OCI-LY7 (cell line): ENCODE data around the gene PAEP. TPM values are rescaled to one million over a fixed set of nuclear protein-coding genes. Genes with fewer than 3 reads are reported as not detected.

ENCODE experiments used
- BruUV-seq: library from RNA; stranded (reverse); fragments of 400-500 nt; replicated peaks from 2 replicates; lab custom pipeline; 2021; lab: Mats Ljungman, UMichigan
- CTCF ChIA-PET: fragments of 300-600 bp; sonication (Branson Sonifier 250); formaldehyde crosslinking; loops from one replicate; lab custom pipeline; 2022; ENCODE audit warnings: antibody characterized with exemption; ENCODE audit not compliant: unreplicated experiment; lab: Charles Lee
- POLR2A ChIA-PET: fragments of 300-600 bp; sonication (Branson Sonifier 250); formaldehyde crosslinking; loops from one replicate; lab custom pipeline; 2022; ENCODE audit warnings: antibody characterized with exemption; lab: Charles Lee
- DNase-seq: peaks from one replicate; pipeline ENCODE4 v3.0.0-alpha.2; 2015; ENCODE audit warnings: low spot score
- H2AFZ ChIP-seq: fragments of 200-600 bp; sonication (generic), shearing (Covaris generic); 2 replicates; pipeline ENCODE4 v1.6.1; 2014; ENCODE audit warnings: mild to moderate bottlenecking, antibody characterized with exemption, low read length, moderate library complexity
- H3K27ac ChIP-seq: fragments of 200-600 bp; sonication (generic); 2 replicates; pipeline ENCODE4 v1.5.1; 2014; ENCODE audit warnings: mixed run types, low read depth, mild to moderate bottlenecking, moderate library complexity, low read length, inconsistent platforms; ENCODE audit not compliant: poor library complexity, severe bottlenecking
- H3K36me3 ChIP-seq: fragments of 200-600 bp; sonication (generic); 2 replicates; pipeline ENCODE4 v1.6.1; 2014; ENCODE audit warnings: mild to moderate bottlenecking, antibody characterized with exemption, low read length, moderate library complexity, mixed read lengths; ENCODE audit not compliant: insufficient read depth
- H3K4me1 ChIP-seq: fragments of 200-600 bp; sonication (generic); 2 replicates; pipeline ENCODE4 v1.5.1; 2014; ENCODE audit warnings: mild to moderate bottlenecking, low read length; ENCODE audit not compliant: insufficient read depth, poor library complexity, severe bottlenecking
- H3K4me2 ChIP-seq: fragments of 200-600 bp; sonication (generic); 2 replicates; pipeline ENCODE4 v1.6.1; 2014; ENCODE audit warnings: mild to moderate bottlenecking, low read length
- H3K4me3 ChIP-seq: fragments of 200-600 bp; sonication (generic); 2 replicates; pipeline ENCODE4 v1.5.1; 2014; ENCODE audit warnings: mild to moderate bottlenecking, low read depth, low read length; ENCODE audit not compliant: poor library complexity, severe bottlenecking
- H3K79me2 ChIP-seq: fragments of 200-600 bp; sonication (generic); 2 replicates; pipeline ENCODE4 v1.6.1; 2016; ENCODE audit warnings: low read depth, mild to moderate bottlenecking, low read length, moderate library complexity, mixed read lengths; ENCODE audit not compliant: insufficient read depth
- H3K9me2 ChIP-seq: fragments of 200-600 bp; sonication (generic); 2 replicates; pipeline ENCODE4 v1.6.1; 2016; ENCODE audit warnings: mild to moderate bottlenecking, low read length, mixed read lengths; ENCODE audit not compliant: insufficient read depth
- H3K9me3 ChIP-seq: fragments of 200-600 bp; sonication (generic); 2 replicates; pipeline ENCODE4 v1.6.1; 2014; ENCODE audit warnings: mild to moderate bottlenecking, mixed run types, low read length, mixed read lengths
- H4K20me1 ChIP-seq: fragments of 200-600 bp; sonication (generic); 2 replicates; pipeline ENCODE4 v1.6.1; 2014; ENCODE audit warnings: mild to moderate bottlenecking, antibody characterized with exemption, low read length, moderate library complexity, mixed read lengths; ENCODE audit not compliant: insufficient read depth
- CTCF ChIP-seq: fragments of 200-600 bp; sonication (generic); conservative IDR thresholded peaks from 2 replicates; pipeline ENCODE4 v1.5.1; 2014; ENCODE audit warnings: mild to moderate bottlenecking, antibody characterized with exemption, low read length, moderate library complexity, mixed read lengths
- EZH2phosphoT487 ChIP-seq: fragments of 200-600 bp; sonication (generic); IDR thresholded peaks from 2 replicates; pipeline ENCODE4 v1.6.1; 2018; ENCODE audit warnings: low read depth, borderline replicate concordance, mild to moderate bottlenecking, mixed run types, antibody characterized with exemption, low read length, moderate library complexity, mixed read lengths
- intact Hi-C: fragments of 100-400 bp; cut with micrococcal nuclease; formaldehyde crosslinking; loops from one replicate; pipeline ENCODE4 v1.10.0; 2022; ENCODE audit not compliant: unreplicated experiment
- total RNA-seq, 2 experiments: library from RNA; depleted of rRNA in 1 of 2; stranded (reverse); fragments of >200 nt in 1 of 2; shearing (Covaris generic) in 1 of 2; gene quantifications; 2 replicates each; pipeline ENCODE4 v1.2.3, GENCODE V29; 2014 to 2022

The PAEP gene
- total RNA-seq, 2 experiments from 2014 or later = not detected

- Histone ChIP-seq H4K20me1 (no peaks in the 10 kb centered on the region), H3K27ac (no peak overlapping the region), H3K79me2 (no peaks in the 10 kb centered on the region), H3K36me3 (no peaks in the 10 kb centered on the region), H3K9me2 (no peaks in the 10 kb centered on the region), H3K4me3 (no peak overlapping the region), H2AFZ (no peak overlapping the region), H3K9me3 (no peaks in the 10 kb centered on the region), H3K4me2 (no peak overlapping the region), H3K4me1 (no peaks in the 10 kb centered on the region)
- ChIA-PET CTCF (no interaction called here), POLR2A (no interaction called here)
- DNase-seq = no peak
- BruUV-seq = no TSS peak
- intact Hi-C loops = no loop called here
- TF ChIP-seq EZH2phosphoT487 (no peak), CTCF (no peak)
These were observed 23.4 kb downstream of the PAEP start for GRCh38 chr9:135584934-135585333.

- no peak for TF ChIP-seq EZH2phosphoT487
- no peak for TF ChIP-seq CTCF
- BruUV-seq = no TSS peak
- no peaks in the 10 kb centered on the region for H3K9me2 ChIP-seq
- ChIA-PET POLR2A (no interaction called here), CTCF (no interaction called here)
- no peak for DNase-seq
- H3K27ac ChIP-seq = no peak overlapping the region
- H3K4me3 ChIP-seq = no peak overlapping the region
- H3K9me3 ChIP-seq = no peaks in the 10 kb centered on the region
- intact Hi-C loops = no loop called here
- no peak overlapping the region for H3K4me2 ChIP-seq
- H3K36me3 ChIP-seq = no peaks in the 10 kb centered on the region
- H3K4me1 ChIP-seq = no peaks in the 10 kb centered on the region
- no peak overlapping the region for H2AFZ ChIP-seq
- no peaks in the 10 kb centered on the region for H4K20me1 ChIP-seq
- H3K79me2 ChIP-seq = no peaks in the 10 kb centered on the region
These were observed 25.1 kb downstream of the PAEP start for GRCh38 chr9:135586601-135587109.

- intact Hi-C loops = no loop called here
- BruUV-seq = no TSS peak
- no peaks in the 10 kb centered on the region for H3K36me3 ChIP-seq
- H4K20me1 ChIP-seq = no peaks in the 10 kb centered on the region
- ChIA-PET POLR2A (no interaction called here), CTCF (no interaction called here)
- no peaks in the 10 kb centered on the region for H3K9me3 ChIP-seq
- H3K27ac ChIP-seq = no peak overlapping the region
- H3K4me2 ChIP-seq = no peak overlapping the region
- H3K4me3 ChIP-seq = no peak overlapping the region
- H3K79me2 ChIP-seq = no peaks in the 10 kb centered on the region
- H3K9me2 ChIP-seq = no peaks in the 10 kb centered on the region
- no peak for DNase-seq
- no peak overlapping the region for H2AFZ ChIP-seq
- H3K4me1 ChIP-seq = no peaks in the 10 kb centered on the region
- TF ChIP-seq CTCF = no peak
- TF ChIP-seq EZH2phosphoT487 = no peak
These were observed 26.1 kb downstream of the PAEP start for GRCh38 chr9:135587658-135588057.
